ENCODE results near the gene EXOC4.
"Not testable (repeated sequence)": the region's sequence is repeated elsewhere in the genome, so short reads cannot be mapped to it uniquely, and the experiment has no call there.

EXOC4 gene

DNA sequence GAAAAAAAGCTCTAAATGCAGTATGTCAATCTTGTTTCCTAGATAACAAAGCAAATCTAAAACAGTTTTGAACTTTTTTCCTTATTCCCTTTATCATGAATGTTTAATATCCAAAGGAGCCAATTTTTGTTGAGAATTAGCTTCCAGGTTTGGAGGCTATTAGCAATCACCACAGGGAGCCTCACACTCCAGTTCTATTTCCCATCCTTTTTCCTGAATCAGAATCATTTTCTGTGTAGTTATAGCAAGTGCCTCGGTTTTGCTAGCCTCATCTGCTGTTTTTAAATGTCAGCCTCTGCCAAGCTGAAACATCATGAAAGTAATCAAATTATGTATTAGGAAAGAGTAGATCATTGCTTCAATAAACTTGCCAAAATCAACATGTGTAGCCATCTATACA lies 516.8 kb downstream of the EXOC4 start:
- Histone ChIP-seq H3K9ac (no peak overlapping the region), H3K36me3 (peaks cover 0 to 18% (median 0%) of the 10 kb centered on the region in 11 experiments; a peak in 1 of 22 replicates), H3K4me3 (no peak overlapping the region), H3K27me3 (no peaks in the 10 kb centered on the region), H3K9me3 (replicated peaks in 1 of 11) (no peaks in the 10 kb centered on the region), H4K20me1 (no peaks in the 10 kb centered on the region), H3K4me1 (no peaks in the 10 kb centered on the region), H3K4me2 (no peak overlapping the region), H3K27ac (no peak overlapping the region)
- no peak for TF ChIP-seq Cebpa-rat (IDR thresholded peaks at IDR 0.05)

DNA sequence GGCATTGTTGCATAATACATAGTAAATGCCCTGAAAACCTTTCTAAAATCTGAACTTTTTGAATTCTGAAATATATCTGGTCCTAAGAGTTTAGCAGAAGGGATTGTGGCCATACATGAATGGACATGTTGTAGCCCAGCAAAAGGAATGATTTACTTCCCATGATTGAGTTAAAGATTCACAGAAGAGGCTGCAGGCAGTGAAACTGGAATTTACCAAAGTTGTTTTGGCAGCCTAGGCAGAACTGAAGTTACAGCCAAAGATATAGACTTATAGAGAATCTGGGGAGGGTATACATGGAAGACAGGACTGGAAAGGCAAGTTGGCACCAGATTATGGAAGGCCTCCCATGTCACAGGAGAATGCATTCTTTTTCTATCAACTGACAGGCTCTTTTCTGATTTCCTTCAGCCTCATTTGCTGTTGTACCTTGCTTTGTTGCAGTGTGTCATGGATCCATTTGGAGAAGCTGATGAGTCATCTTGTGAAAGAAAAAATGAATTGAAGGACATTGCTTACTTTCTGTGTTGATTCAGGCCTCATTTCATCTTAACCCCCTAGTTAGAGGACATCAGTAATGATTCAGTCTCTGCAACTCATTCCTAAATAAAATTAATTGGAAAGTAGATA lies 518.1 kb downstream of the EXOC4 start:
- Histone ChIP-seq H3K9ac (no peak overlapping the region), H3K27ac (no peak overlapping the region), H3K9me3 (replicated peaks in 1 of 11) (no peaks in the 10 kb centered on the region), H3K4me2 (no peak overlapping the region), H4K20me1 (no peaks in the 10 kb centered on the region), H3K36me3 (peaks cover 0 to 18% (median 0%) of the 10 kb centered on the region in 11 experiments; a peak in 1 of 22 replicates), H3K4me3 (no peak overlapping the region), H3K4me1 (no peaks in the 10 kb centered on the region), H3K27me3 (no peaks in the 10 kb centered on the region)
- TF ChIP-seq Cebpa-rat (IDR thresholded peaks at IDR 0.05): no peak

DNA sequence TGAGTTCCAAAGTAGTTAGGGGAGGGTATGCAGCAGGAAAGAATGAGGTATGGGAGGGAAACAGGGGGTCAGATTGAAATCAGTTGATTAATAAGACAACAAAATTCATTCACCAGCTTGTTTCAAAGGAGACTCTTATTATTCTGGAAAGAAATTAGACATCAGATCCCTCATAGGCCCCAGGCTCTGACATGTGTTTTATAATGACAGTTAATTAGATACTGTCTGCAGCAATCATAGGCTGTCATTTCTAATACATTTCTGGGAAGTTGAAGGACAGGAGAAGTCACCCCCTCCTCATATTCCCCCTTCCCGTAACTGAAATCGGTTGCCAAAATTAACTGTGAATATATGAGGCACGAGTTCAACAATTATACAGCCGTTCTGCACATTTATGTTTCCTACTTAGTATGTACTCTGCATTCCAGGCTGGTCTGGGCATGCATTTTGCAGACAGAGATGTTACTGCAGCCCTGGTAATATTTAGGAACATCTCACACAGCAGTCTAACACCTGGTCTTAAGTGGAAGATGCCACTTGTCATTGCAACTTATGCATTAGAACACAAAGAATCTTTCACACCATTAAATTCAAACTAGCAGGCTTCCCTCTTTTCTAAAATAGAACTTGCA lies 519.0 kb downstream of the EXOC4 start:
- Histone ChIP-seq H3K27ac (no peak overlapping the region), H3K4me1 (no peaks in the 10 kb centered on the region), H3K4me3 (no peak overlapping the region), H3K27me3 (no peaks in the 10 kb centered on the region), H3K4me2 (no peak overlapping the region), H3K9me3 (replicated peaks in 1 of 11) (no peaks in the 10 kb centered on the region), H3K9ac (no peak overlapping the region), H4K20me1 (no peaks in the 10 kb centered on the region), H3K36me3 (peaks cover 0 to 16% (median 0%) of the 10 kb centered on the region in 11 experiments; a peak in 1 of 22 replicates)
- TF ChIP-seq Cebpa-rat (IDR thresholded peaks at IDR 0.05): no peak

DNA sequence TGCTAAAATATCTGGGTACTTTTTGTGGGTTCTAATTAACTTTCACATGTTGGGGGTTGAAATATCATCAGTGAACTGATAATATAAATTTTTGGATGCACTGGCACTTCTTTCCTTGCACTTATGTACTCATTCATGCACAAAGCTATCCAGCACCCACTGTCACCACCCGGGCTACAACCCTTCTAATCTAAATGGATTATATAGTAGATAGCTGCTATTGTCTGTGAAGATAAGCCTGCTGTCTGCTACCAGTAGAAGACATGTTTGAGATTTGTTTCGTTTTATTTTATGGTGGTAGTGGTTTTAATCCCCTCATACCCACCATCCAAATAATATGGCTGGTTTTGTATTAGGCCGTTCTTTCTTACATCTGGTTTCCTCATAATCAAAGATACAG lies 520.7 kb downstream of the EXOC4 start:
- Histone ChIP-seq H3K4me1 (no peaks in the 10 kb centered on the region), H3K4me3 (no peak overlapping the region), H3K9ac (no peak overlapping the region), H3K9me3 (replicated peaks in 1 of 11) (peaks cover 0 to 9% (median under 1%) of the 10 kb centered on the region in 11 experiments; a peak in 9 of 22 replicates), H3K36me3 (peaks cover 0 to 15% (median 0%) of the 10 kb centered on the region in 11 experiments; a peak in 6 of 22 replicates), H4K20me1 (no peaks in the 10 kb centered on the region), H3K27me3 (no peaks in the 10 kb centered on the region), H3K27ac (no peak overlapping the region), H3K4me2 (no peak overlapping the region)
- TF ChIP-seq Cebpa-rat (IDR thresholded peaks at IDR 0.05): no peak

DNA sequence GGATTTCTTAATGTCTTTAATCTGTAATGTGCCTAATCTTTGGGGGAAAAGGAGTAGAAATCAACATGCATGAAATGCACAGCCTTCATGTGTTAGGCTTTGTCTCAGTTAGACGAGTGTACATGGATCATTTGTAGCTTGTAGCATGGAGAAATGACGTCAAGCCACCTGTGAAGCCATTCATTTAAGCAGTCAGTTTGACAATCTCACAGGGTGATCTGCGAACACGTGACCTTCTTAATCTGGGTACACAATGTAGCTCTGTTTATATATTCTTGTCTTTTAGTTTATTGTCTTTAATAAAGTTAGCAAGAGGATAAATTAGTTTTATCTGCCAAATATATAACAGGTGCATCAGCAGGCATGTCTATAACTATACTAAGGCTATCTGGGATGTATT lies 522.3 kb downstream of the EXOC4 start:
- no peak overlapping the region for H3K27ac ChIP-seq
- TF ChIP-seq Cebpa-rat (IDR thresholded peaks at IDR 0.05): no peak
- H3K27me3 ChIP-seq: no peaks in the 10 kb centered on the region
- peaks cover 0 to 24% (median 8%) of the 10 kb centered on the region in 11 experiments; a peak in 7 of 22 replicates for H3K36me3 ChIP-seq
- no peaks in the 10 kb centered on the region for H4K20me1 ChIP-seq
- no peak overlapping the region for H3K4me3 ChIP-seq
- no peak overlapping the region for H3K4me2 ChIP-seq
- no peak overlapping the region for H3K9ac ChIP-seq
- no peaks in the 10 kb centered on the region for H3K4me1 ChIP-seq
- peaks cover 12 to 23% (median 14%) of the 10 kb centered on the region in 11 experiments; a peak in 21 of 22 replicates for H3K9me3 ChIP-seq (replicated peaks in 1 of 11)

DNA sequence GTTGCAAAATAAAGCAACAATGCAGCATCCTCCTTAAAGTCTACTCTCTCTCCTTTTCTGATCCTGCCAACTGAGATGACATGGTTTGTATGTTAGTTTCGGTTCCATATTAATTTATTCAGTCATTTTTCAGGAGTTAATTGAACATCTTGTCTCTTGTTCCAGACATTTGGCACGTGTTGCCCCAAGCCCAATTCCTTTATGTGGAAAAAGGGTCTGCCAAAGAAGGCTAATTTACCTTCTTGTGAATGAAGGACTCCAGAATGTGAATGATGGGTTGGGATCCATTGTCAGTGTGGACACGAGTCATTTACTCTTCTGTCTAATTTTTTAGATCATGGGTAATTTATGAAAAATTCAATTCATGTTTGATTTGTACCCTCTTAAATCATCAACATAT lies 523.4 kb downstream of the EXOC4 start:
- H4K20me1 ChIP-seq: no peaks in the 10 kb centered on the region
- H3K36me3 ChIP-seq: peaks cover 0 to 29% (median 8%) of the 10 kb centered on the region in 11 experiments; a peak in 7 of 22 replicates
- H3K27ac ChIP-seq: no peak overlapping the region
- H3K9me3 ChIP-seq (replicated peaks in 1 of 11): peaks cover 12 to 23% (median 14%) of the 10 kb centered on the region in 11 experiments; a peak in 21 of 22 replicates
- H3K27me3 ChIP-seq: no peaks in the 10 kb centered on the region
- H3K4me1 ChIP-seq: no peaks in the 10 kb centered on the region
- no peak overlapping the region for H3K9ac ChIP-seq
- TF ChIP-seq Cebpa-rat (IDR thresholded peaks at IDR 0.05): no peak
- H3K4me3 ChIP-seq: no peak overlapping the region
- no peak overlapping the region for H3K4me2 ChIP-seq

DNA sequence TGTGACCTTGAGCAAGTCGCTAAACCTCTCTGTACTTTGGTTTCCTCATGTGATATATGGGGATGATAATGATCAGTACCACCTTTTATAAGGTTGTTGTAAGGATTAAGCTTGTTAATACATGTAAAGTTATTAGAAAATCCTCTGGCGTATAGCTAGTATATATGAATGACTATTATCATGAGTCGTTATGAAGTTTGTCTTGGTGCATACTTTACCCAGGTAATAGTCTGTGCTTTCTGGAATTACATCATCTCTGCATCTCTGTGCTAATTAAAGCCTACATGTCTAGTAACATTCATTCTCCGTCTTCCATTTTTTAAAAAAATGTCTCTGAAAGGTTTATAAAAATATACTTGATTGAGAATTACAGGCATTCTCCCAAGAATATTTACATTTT lies 524.8 kb downstream of the EXOC4 start:
- peaks cover 12 to 23% (median 14%) of the 10 kb centered on the region in 11 experiments; a peak in 21 of 22 replicates for H3K9me3 ChIP-seq (replicated peaks in 1 of 11)
- no peaks in the 10 kb centered on the region for H3K27me3 ChIP-seq
- no peak overlapping the region for H3K4me2 ChIP-seq
- no peaks in the 10 kb centered on the region for H3K4me1 ChIP-seq
- H3K36me3 ChIP-seq: peaks cover 0 to 29% (median 8%) of the 10 kb centered on the region in 11 experiments; a peak in 7 of 22 replicates
- TF ChIP-seq Cebpa-rat (IDR thresholded peaks at IDR 0.05): no peak
- H3K4me3 ChIP-seq: no peak overlapping the region
- H3K27ac ChIP-seq: no peak overlapping the region
- H4K20me1 ChIP-seq: no peaks in the 10 kb centered on the region
- H3K9ac ChIP-seq: no peak overlapping the region

DNA sequence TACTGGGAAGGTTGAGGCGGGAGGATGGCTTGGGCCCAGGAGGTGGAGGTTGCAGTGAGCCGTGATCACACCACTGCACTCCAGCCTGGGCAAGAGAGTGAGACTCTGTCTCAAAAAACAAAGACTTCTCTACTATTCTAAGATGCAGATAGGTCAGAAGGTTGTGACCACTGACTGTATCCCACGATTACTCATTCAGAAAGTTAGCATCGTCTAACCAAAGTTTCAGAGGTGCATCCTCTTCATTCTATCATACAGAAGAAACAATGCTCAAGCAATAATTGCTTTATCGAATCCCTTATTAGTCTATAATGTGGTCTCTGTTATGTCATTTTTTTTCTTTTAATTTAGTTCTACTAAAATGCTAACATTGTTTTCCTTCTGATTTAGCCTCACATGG lies 525.6 kb downstream of the EXOC4 start:
- Histone ChIP-seq H3K4me2 (no peak overlapping the region), H3K9me3 (replicated peaks in 1 of 11) (peaks cover 12 to 23% (median 14%) of the 10 kb centered on the region in 11 experiments; a peak in 21 of 22 replicates), H3K4me1 (no peaks in the 10 kb centered on the region), H3K36me3 (peaks cover 0 to 29% (median 8%) of the 10 kb centered on the region in 11 experiments; a peak in 7 of 22 replicates), H3K27me3 (no peaks in the 10 kb centered on the region), H3K9ac (no peak overlapping the region), H3K27ac (no peak overlapping the region), H3K4me3 (no peak overlapping the region), H4K20me1 (no peaks in the 10 kb centered on the region)
- no peak for TF ChIP-seq Cebpa-rat (IDR thresholded peaks at IDR 0.05)

DNA sequence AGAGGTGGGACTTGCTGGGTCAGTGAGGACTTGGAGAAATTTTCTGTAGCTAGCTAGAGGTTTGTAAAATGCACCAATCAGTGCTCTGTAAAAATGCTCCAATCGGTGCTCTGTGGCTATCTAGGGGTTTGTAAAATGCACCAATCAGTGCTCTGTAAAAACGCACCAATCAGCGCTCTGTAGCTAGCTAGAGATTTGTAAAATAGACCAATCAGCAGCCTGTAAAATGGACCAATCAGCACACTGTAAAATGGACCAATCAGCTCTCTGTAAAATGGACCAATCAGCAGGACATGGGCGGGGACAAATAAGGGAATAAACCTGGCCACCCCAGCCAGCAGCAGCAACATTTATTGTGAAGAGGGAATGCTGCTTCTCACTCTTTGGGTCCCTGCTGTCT lies 526.7 kb downstream of the EXOC4 start:
- H3K4me2 ChIP-seq, H3K9ac ChIP-seq, H4K20me1 ChIP-seq, H3K4me1 ChIP-seq, H3K27ac ChIP-seq, H3K4me3 ChIP-seq, H3K27me3 ChIP-seq: not testable (repeated sequence)
- Histone ChIP-seq H3K9me3 (replicated peaks in 1 of 11) (peaks cover 12 to 23% (median 14%) of the 10 kb centered on the region in 11 experiments; a peak in 21 of 22 replicates), H3K36me3 (peaks cover 0 to 29% (median 8%) of the 10 kb centered on the region in 11 experiments; a peak in 7 of 22 replicates)
